Measurements from ENCODE around the gene PWWP2A.

DNA sequence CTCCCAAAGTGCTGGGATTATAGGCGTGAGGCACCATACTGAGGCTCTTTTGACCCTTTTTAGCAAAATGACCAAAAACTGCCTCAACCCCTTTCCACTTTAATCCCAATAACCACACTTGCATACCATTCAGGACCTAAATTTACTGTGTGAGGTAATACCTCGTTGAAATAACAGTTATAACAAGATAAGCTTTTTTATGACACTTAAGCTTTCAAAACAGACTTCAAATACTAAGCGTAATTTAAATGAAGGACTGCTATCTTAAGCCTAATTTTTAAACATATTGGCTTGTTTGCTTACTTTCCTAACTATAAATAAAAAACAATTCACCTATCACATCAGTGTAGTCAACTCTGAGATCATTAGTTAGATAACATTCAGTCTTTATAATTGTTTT, 37.8 kb downstream of the PWWP2A start:
- TF ChIP-seq, protein P1, sequence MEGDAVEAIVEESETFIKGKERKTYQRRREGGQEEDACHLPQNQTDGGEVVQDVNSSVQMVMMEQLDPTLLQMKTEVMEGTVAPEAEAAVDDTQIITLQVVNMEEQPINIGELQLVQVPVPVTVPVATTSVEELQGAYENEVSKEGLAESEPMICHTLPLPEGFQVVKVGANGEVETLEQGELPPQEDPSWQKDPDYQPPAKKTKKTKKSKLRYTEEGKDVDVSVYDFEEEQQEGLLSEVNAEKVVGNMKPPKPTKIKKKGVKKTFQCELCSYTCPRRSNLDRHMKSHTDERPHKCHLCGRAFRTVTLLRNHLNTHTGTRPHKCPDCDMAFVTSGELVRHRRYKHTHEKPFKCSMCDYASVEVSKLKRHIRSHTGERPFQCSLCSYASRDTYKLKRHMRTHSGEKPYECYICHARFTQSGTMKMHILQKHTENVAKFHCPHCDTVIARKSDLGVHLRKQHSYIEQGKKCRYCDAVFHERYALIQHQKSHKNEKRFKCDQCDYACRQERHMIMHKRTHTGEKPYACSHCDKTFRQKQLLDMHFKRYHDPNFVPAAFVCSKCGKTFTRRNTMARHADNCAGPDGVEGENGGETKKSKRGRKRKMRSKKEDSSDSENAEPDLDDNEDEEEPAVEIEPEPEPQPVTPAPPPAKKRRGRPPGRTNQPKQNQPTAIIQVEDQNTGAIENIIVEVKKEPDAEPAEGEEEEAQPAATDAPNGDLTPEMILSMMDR (conservative IDR thresholded peaks at IDR 0.05; ENCODE audit: low read depth, low read length) = no peak
- TF ChIP-seq EZH2phosphoT487 (IDR thresholded peaks at IDR 0.05; ENCODE audit: borderline replicate concordance, low read length) (no peak), EZH2 (IDR thresholded peaks at IDR 0.05; ENCODE audit: low read length, unreplicated experiment) (no peak)

All from PC-3 (cell line).